Kidney (tissue), 14 donors: Measurements from ENCODE around the gene FLYWCH1. TPM values are rescaled to one million over a fixed set of nuclear protein-coding genes. Genes with fewer than 3 reads are reported as not detected.

Experiments
- DNase-seq, 5 donors: peaks; one replicate each; pipeline ENCODE4 v3.0.0-alpha.2; 2013 to 2020
- FAIRE-seq: peaks from 2 replicates; lab custom pipeline; 2012; peaks lifted over from hg19 to GRCh38; lab: Jason Lieb, UNC
- H3K27ac ChIP-seq, 2 donors: one replicate each; pipeline ENCODE4 v1.7.0; 2013; ENCODE audit warnings: low read depth in 2 of 2, low read length in 2 of 2, inconsistent platforms in 1 of 2
- H3K27me3 ChIP-seq: one replicate; pipeline ENCODE4 v1.7.1; 2013; ENCODE audit warnings: low read length, inconsistent platforms; ENCODE audit not compliant: control insufficient read depth, insufficient read depth
- H3K36me3 ChIP-seq, 3 donors: one replicate each; pipeline versions ENCODE4 v1.7.0 to v1.7.1; 2013; ENCODE audit warnings: low read length in 3 of 3, control low read depth in 1 of 3, inconsistent platforms in 1 of 3; ENCODE audit not compliant: insufficient read depth in 3 of 3, control insufficient read depth in 2 of 3
- H3K4me1 ChIP-seq, 3 donors: one replicate each; pipeline versions ENCODE4 v1.7.0 to v1.7.1; 2013; ENCODE audit warnings: low read length in 3 of 3, inconsistent platforms in 1 of 3, low read depth in 1 of 3; ENCODE audit not compliant: control insufficient read depth in 2 of 3, insufficient read depth in 2 of 3
- H3K4me3 ChIP-seq, 3 donors: one replicate each; pipeline versions ENCODE4 v1.7.0 to v1.8.1; 2013; ENCODE audit warnings: low read length in 3 of 3, control low read depth in 1 of 3, inconsistent platforms in 1 of 3
- H3K9ac ChIP-seq, 3 donors: one replicate each; pipeline versions ENCODE4 v1.7.0 to v1.7.1; 2013; ENCODE audit warnings: low read length in 3 of 3, control low read depth in 1 of 3, inconsistent platforms in 1 of 3
- H3K9me3 ChIP-seq, 3 donors: one replicate each; pipeline versions ENCODE4 v1.7.0 to v1.7.1; 2013; ENCODE audit warnings: low read length in 3 of 3, control low read depth in 1 of 3, inconsistent platforms in 1 of 3; ENCODE audit not compliant: control insufficient read depth in 2 of 3, insufficient read depth in 1 of 3
- intact Hi-C: fragments of 100-400 bp; cut with DNase I; formaldehyde crosslinking; loops from one replicate; pipeline ENCODE4 v1.11.1; 2022
- polyA plus RNA-seq: library from polyadenylated mRNA; stranded (reverse); fragments of 350-450 nt; fragmentation: Illumina TruSeq; extraction: RNeasy Lipid Tissue Mini Kit (QIAGEN cat#74804); gene quantifications from one replicate; pipeline ENCODE4 v1.2.3, GENCODE V29; 2014; ENCODE audit warnings: low read depth, low replicate concordance; ENCODE audit not compliant: insufficient read depth
- total RNA-seq: library from RNA; stranded (reverse); fragmentation: NEBNext Ultra II Directional; extraction: Animal tissue kit (Norgen Biotek cat#: 25700); gene quantifications from one replicate; pipeline ENCODE4 v1.2.1, GENCODE V29; 2021
- TF ChIP-seq, protein P1 (sequence below): IDR thresholded peaks from 3 replicates; pipeline ENCODE4 v1.5.1; 2012; ENCODE audit warnings: mild to moderate bottlenecking, moderate library complexity, borderline replicate concordance; ENCODE audit not compliant: insufficient read depth; ENCODE audit errors: extremely low read depth
- donor health status: control.
- donor health status: control.
- donor health status: control.
- donor health status: control.
- donor health status: control.
- donor health status: DM: yes; HTN: yes; CAD: no.
- donor health status: Normal renal cell carcinoma (clear cell type).

FLYWCH1 gene
- total and polyA plus RNA-seq, 2 donors from 2014 or later = 24.5 to 36.8 TPM

DNA sequence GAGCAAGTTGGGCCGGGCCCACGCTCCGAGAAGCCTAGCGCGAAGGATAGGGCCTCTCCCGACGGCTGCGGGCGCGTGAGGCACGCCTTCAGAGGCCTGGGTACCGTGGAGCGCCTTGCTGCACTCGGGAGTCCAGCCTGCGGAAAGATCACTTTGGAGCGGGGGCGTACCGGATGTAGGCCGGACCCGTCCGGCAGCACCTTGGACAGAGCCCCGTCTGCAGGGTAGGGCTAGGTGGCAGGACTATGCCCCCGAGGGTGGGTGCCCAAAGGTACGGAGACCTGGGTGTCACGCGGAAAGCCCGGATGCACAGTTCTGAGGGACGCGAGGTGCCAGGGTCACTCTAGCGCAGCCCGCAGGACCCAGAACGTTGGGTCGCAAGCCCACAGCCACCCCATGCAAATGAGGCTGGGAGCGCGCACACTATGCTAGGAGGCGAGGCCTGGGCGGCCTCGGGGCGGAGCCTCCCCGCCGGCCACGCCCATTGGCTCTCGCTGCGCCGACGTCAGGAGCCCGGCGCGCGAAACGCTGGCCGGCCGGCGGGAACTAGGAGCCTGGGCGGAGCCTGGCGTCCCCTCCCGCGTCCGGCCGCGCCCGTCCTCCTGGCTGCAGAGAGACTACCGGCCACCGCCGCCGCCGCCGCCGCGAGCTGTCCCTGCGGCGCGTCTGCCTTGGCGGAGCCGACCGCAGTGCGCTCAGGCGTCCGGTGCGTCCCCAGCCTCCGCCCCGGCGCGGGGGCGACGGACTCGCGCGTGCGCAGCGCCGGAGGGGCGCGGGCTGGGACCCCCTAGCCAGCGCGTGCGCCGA, 57.2 kb downstream of the FLYWCH1 start, which contains the start of gene PAQR4:
PAQR4 (plus strand) TSS at position 611 of the 807 bp plus-strand sequence. CDS start 327 bp downstream, outside the sequence.
- no peak for FAIRE-seq
- H3K27me3 ChIP-seq = peaks cover 15% of the 10 kb centered on the region
- no peaks in the 10 kb centered on the region for H3K36me3 ChIP-seq
- H3K27ac ChIP-seq = peak within 1 kb of the TSS in 1 of 2 donors; percentile 43
- H3K9ac ChIP-seq = no peak within 1 kb of the TSS
- DNase-seq = peak; percentile 87 to 95 (median 94)
- H3K9me3 ChIP-seq = no peaks in the 10 kb centered on the region
- H3K4me3 ChIP-seq = peak within 1 kb of the TSS; percentile 26 to 68 (median 60)
- TF ChIP-seq, protein P1, sequence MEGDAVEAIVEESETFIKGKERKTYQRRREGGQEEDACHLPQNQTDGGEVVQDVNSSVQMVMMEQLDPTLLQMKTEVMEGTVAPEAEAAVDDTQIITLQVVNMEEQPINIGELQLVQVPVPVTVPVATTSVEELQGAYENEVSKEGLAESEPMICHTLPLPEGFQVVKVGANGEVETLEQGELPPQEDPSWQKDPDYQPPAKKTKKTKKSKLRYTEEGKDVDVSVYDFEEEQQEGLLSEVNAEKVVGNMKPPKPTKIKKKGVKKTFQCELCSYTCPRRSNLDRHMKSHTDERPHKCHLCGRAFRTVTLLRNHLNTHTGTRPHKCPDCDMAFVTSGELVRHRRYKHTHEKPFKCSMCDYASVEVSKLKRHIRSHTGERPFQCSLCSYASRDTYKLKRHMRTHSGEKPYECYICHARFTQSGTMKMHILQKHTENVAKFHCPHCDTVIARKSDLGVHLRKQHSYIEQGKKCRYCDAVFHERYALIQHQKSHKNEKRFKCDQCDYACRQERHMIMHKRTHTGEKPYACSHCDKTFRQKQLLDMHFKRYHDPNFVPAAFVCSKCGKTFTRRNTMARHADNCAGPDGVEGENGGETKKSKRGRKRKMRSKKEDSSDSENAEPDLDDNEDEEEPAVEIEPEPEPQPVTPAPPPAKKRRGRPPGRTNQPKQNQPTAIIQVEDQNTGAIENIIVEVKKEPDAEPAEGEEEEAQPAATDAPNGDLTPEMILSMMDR = no peak
- peaks cover 0 to 15% (median 0%) of the 10 kb centered on the region in 3 donors for H3K4me1 ChIP-seq
- intact Hi-C loops = no loop called here

DNA sequence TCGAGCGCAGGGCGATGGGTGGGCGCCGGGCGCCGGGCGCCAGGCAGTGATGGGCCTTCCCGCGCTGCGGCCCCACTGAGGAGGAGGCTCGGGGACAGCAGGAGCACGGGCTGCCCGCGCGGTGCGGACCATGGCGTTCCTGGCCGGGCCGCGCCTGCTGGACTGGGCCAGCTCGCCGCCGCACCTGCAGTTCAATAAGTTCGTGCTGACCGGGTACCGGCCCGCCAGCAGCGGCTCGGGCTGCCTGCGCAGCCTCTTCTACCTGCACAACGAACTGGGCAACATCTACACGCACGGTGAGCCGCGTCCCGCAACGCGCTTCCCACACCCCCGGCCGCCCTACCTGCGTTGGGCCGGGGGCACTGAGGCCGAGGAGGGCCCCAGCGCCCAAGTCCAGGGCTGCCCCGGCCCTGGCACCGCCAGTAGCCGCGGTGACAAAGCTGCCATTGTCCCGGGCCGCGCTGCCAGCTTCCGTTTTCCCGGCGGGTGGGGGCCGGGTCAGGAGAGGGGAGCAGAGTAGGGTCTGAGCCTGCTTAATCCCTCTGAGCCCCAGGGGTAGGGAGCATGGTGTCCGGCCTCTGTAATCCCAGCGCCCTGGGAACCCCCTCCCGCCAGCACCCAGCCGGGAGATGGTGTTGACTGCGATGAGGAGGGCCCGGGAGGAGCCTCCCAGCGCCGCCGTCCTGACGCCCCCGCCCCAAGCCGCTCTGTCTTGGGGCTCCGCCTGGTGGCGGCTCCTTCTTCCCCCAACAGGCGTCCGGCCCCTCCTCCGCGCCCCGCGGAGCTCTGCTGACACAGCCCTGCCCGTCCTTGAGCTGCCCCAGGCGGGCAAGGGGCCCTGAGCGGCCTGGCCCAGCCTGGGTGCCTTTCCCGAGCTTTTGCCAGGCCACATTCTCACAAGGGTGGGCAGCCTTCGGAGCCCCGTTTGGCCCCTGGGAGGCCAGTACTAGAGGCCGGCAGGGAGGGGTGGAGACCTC, 58.1 kb downstream of the FLYWCH1 start:
- Histone ChIP-seq H3K9me3 (no peaks in the 10 kb centered on the region), H3K27me3 (peaks cover 15% of the 10 kb centered on the region), H3K9ac (no peak overlapping the region), H3K36me3 (no peaks in the 10 kb centered on the region), H3K4me3 (peak overlapping the region; percentile 16 to 54 (median 38)), H3K4me1 (peaks cover 0 to 8% (median 0%) of the 10 kb centered on the region in 3 donors), H3K27ac (no peak overlapping the region)
- FAIRE-seq (no peak), DNase-seq (peak in 4 of 5 donors; percentile 39 to 85 (median 68))
- TF ChIP-seq, protein P1 = peak; percentile 12
- intact Hi-C loops = no loop called here

DNA sequence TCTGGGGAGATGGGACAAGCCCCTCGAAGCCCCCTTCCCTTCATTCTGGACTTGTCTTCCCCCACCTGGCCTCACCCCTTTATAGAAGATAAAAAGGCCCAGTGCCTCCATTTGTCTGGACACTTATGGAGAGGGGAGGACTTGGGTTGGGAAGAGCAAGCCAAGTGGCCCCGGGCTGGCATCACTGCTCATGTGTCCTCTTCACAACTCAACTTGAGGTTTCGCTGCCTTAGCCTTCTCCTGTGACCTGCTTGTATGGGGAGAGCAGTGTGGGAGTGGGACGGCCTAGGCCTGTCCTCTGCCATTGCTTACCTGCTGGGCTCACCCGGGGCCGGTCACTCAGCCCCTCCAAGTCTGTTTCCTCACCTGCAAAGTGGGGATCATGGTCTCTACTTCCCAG, 58.8 kb downstream of the FLYWCH1 start:
- FAIRE-seq (no peak), DNase-seq (peak in 1 of 5 donors; percentile 38)
- H3K4me3 ChIP-seq = no peak overlapping the region
- H3K9ac ChIP-seq = no peak overlapping the region
- intact Hi-C loops = no loop called here
- peaks cover 0 to 8% (median 0%) of the 10 kb centered on the region in 3 donors for H3K4me1 ChIP-seq
- no peak overlapping the region for H3K27ac ChIP-seq
- TF ChIP-seq, protein P1 = no peak
- H3K36me3 ChIP-seq = no peaks in the 10 kb centered on the region
- H3K9me3 ChIP-seq = no peaks in the 10 kb centered on the region
- H3K27me3 ChIP-seq = peaks cover 13% of the 10 kb centered on the region
